OCI-M2 (cell line): Measurements from ENCODE around the gene ADK.

Experiments used
- DNase-seq: peaks from one replicate; lab custom pipeline; 2025; ENCODE audit not compliant: unreplicated experiment; lab: John Stamatoyannopoulos, UW

ADK gene

GRCh38 chr10:74231375-74231774 is 80.4 kb downstream of the ADK start:
- no peak for DNase-seq

- no peak for DNase-seq
These were observed 82.3 kb downstream of the ADK start for GRCh38 chr10:74233281-74233680.

- DNase-seq = no peak
These were observed 83.5 kb downstream of the ADK start for GRCh38 chr10:74234569-74234968.

GRCh38 chr10:74238031-74238431 is 87.0 kb downstream of the ADK start:
- no peak for DNase-seq

GRCh38 chr10:74238516-74238915 is 87.5 kb downstream of the ADK start:
- no peak for DNase-seq

GRCh38 chr10:74243067-74243466 is 92.0 kb downstream of the ADK start:
- DNase-seq = no peak

GRCh38 chr10:74244097-74244685 is 93.2 kb downstream of the ADK start:
- no peak for DNase-seq

GRCh38 chr10:74244807-74245206 is 93.8 kb downstream of the ADK start:
- no peak for DNase-seq

- no peak for DNase-seq
These were observed 95.5 kb downstream of the ADK start for GRCh38 chr10:74246495-74246894.

- DNase-seq = no peak
These were observed 98.8 kb downstream of the ADK start for GRCh38 chr10:74249865-74250264.

- DNase-seq = no peak
These were observed 104.2 kb downstream of the ADK start for GRCh38 chr10:74255214-74255613.

- no peak for DNase-seq
These were observed 104.9 kb downstream of the ADK start for GRCh38 chr10:74255888-74256357.

- no peak for DNase-seq
These were observed 111.8 kb downstream of the ADK start for GRCh38 chr10:74262856-74263255.

GRCh38 chr10:74263996-74264395 is 113.0 kb downstream of the ADK start:
- DNase-seq = no peak

- no peak for DNase-seq
These were observed 121.3 kb downstream of the ADK start for GRCh38 chr10:74272288-74272687.

- no peak for DNase-seq
These were observed 124.8 kb downstream of the ADK start for GRCh38 chr10:74275755-74276290.

- DNase-seq = no peak
These were observed 125.4 kb downstream of the ADK start for GRCh38 chr10:74276416-74276815.

- no peak for DNase-seq
These were observed 131.3 kb downstream of the ADK start for GRCh38 chr10:74282151-74282847.

- no peak for DNase-seq
These were observed 131.8 kb downstream of the ADK start for GRCh38 chr10:74282848-74283210.

- DNase-seq = no peak
These were observed 138.2 kb downstream of the ADK start for GRCh38 chr10:74289188-74289587.

GRCh38 chr10:74289951-74290350 is 138.9 kb downstream of the ADK start:
- no peak for DNase-seq

- DNase-seq = no peak
These were observed 139.7 kb downstream of the ADK start for GRCh38 chr10:74290708-74291107.
